ENCODE data around the gene MYMX.
"Not testable (repeated sequence)": the region's sequence is repeated elsewhere in the genome, so short reads cannot be mapped to it uniquely, and the experiment has no call there.

The MYMX gene

GRCh38 chr6:44186635-44187025 is 30.1 kb upstream of the MYMX start:
- no peak for DNase-seq (ENCODE audit: low read depth in 2 of 2)

DNA sequence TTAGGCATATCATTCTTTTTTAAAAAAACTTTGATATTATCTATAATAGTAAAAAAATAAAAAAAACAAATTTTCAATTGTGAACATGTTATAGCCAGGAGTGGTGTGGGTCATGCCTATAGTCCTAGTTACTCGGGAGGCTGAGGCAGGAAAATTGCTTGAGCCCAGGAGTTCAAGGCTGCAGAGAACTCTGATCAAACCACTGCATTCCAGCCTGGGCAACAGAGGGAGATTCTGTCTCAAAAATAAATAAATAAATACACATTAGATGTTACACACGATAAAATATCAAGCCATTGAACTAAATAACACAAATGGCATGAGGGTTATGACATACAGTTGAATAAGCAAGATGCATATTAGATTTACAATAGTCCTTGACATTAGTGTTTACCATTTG is 27.9 kb upstream of the MYMX start:
- DNase-seq (ENCODE audit: low read depth in 2 of 2), result no peak

DNA sequence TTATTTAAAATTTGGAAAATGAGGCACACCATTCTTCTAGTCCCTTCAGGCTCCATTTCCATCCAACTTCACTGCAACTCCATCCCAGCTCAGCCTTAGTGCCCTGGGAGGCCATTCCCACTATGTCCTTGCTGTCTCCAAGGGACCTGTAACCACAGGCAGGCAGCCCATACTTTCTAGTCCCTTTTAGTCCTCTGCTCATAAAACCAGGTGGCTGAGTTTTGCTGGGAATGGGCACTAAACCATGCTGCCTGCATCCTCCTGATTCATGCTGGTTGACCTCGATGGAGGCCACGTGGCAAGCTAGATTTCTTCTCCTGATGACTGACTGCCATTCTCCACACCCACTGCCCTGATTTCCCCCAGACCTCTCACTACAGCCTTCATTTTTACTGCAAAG is 27.5 kb upstream of the MYMX start:
- no peak for DNase-seq (ENCODE audit: low read depth in 2 of 2)

GRCh38 chr6:44190715-44191114 is 26.0 kb upstream of the MYMX start:
- no peak for DNase-seq (ENCODE audit: low read depth in 2 of 2)

GRCh38 chr6:44192428-44193041 is 24.2 kb upstream of the MYMX start:
- no peak for DNase-seq (ENCODE audit: low read depth in 2 of 2)

- no peak for DNase-seq (ENCODE audit: low read depth in 2 of 2)
Observed at GRCh38 chr6:44193307-44193910, 23.3 kb upstream of the MYMX start.

- no peak for DNase-seq (ENCODE audit: low read depth in 2 of 2)
Observed at GRCh38 chr6:44194326-44194725, 22.4 kb upstream of the MYMX start.

DNA sequence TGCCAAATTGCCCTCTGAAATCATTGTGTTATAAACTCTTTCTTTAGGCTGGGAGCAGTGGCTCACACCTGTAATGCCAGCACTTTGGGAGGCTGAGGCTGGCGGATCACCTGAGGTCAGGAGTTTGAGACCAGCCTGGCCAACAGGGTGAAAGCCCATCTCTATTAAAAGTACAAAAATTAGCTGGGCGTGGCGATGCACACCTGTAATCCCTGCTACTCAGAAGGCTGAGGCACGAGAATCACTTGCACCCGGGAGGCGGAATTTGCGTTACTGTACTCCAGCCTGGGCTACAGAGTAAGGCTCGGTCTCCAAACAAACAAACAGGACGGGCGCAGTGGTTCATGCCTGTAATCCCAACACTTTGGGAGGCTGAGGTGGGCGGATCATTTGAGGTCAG is 20.4 kb upstream of the MYMX start:
- DNase-seq (ENCODE audit: low read depth in 2 of 2), result not testable (repeated sequence)

DNA sequence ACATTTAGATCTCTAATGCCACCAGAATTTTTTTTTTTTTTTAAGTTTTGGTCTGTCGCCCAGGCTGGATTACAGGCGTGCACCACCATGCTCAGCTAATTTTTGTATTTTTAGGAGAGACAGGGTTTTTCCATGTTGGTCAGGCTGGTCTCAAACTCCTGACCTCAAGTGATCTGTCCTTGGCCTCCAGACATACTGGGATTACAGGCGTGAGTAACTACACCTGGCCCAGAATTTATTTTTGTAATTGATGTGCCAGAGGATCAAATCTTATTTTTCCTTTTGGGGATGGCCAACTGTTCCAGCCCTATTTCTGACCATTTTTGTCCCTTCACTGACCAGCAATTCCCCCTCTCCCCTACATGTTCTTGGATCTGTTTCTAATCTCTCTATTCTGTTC is 18.0 kb upstream of the MYMX start:
- DNase-seq (ENCODE audit: low read depth in 2 of 2), result no peak

GRCh38 chr6:44199883-44200282 is 16.8 kb upstream of the MYMX start:
- DNase-seq (ENCODE audit: low read depth in 2 of 2), result no peak

DNA sequence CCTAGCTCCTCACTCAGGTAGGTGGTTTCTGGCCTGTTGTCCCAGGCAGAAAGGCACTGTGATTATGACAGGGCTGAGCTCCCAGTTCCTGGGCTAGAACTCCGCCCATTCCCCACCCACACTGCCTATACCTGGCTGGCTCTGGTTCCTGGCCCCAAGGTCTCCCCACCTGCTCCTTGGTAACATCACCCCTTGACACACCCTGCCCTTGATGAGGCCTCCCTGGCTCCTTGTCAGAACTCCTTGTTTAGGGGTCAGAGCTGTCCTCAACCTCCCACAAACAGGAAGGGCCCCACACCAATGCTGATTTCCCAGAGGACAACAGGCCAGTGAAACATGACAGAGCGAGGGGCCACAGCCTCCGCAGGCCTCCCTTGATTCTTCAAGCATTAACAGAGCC is 15.5 kb upstream of the MYMX start:
- DNase-seq (ENCODE audit: low read depth in 2 of 2), result no peak

DNA sequence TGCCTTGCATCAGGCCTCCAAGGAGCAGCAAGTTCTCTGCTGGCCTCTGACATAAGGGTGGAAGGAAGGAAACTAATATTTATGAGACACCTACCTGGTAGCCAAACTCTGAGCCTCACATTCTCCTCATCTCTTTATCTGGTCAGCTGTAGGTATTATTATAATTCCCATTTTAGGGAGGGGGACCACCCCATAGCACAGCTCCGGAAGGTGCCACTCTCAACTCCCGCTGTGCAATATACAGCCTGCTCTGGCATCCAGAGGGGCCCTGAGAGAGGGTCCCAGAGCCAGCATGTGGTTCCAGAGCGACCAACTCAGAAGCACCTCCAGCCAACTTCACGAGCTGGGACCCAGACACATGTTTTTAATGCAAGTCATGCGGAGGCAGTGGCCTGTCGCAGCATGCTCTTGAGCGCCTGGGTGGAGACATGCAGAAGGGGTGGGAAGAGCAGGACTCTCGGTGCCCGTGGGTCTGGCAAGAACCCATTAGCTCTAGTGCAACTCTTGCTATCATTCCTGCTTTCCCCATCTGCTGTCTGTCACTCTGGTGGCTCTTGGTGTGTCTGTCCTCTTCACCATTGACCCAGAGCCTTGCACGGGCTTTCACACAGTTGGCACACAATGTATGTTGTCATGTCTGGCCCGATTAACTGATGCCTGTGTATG is 15.0 kb upstream of the MYMX start:
- DNase-seq (ENCODE audit: low read depth in 2 of 2), result no peak

DNA sequence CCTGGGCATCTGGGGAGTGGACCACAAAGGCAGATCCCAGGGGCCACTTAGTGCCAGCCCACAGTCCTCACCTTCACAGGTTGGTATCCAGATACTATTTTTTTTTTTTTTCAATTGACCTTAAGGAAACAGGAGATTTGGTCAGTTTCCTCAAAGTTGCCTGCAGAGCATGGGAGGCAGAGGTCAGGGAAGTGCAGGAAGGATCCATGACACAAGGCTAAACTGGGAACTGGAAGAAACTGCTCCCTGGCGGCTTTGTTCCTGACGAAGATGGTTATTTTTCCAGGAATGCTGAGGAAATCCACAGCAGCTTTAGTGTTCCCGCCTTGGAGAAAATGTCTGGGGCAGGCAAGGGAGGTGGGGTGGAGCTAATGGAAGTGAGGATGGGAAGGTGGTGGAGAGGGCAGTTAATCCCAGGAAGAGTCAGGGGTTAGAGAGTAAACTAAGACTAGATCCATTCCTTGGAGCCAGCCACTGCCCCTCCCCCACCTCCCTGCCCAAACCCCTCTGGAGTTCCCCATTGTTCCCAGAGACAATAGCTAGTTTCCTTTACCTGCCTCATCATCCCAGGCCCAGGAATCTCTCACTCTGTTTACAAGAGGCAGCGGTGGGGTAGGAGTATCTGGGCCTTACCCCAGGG is 14.3 kb upstream of the MYMX start:
- no peak for DNase-seq (ENCODE audit: low read depth in 2 of 2)

DNA sequence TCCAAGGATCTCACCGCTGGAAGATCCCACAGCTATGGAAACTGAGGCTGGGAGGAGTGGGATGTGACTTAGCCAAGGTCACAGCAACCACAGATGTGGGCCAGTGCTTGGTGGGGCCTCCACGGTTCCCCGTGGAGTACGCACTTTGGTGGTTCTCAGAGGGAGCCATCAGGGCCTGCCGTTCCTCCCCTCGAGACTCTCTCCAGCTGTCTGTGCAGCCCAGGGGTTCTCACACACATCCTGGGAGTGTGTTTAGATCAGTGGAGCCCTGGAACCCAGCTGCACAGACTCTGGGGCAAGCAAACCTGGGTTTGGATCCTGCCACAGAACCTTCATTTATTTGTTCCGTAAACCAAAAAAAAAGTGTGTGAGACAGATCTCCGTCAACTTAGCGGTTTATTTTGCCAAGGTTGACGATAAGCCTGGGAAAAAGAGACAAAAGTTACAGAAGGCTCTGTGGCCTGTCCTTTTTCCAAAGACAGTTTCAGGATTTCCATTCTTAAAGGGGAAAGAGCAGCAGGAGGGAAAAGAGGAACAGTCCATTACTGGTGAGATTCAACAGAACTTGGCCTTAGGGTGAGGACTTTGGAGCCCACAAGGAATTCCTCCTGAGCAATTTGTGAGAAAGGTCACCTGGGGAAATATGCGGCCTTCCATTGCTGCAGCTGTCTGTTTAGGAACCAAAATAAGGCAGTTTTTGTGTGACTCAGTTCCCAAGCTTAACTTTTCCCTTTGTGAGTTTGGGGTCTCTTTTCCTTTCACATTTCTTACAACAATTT is 13.6 kb upstream of the MYMX start:
- DNase-seq (ENCODE audit: low read depth in 2 of 2), result no peak

- no peak for DNase-seq (ENCODE audit: low read depth in 2 of 2)
Observed at GRCh38 chr6:44203955-44204354, 12.8 kb upstream of the MYMX start.

GRCh38 chr6:44207966-44208365 is 8.8 kb upstream of the MYMX start:
- DNase-seq (ENCODE audit: low read depth in 2 of 2), result no peak

DNA sequence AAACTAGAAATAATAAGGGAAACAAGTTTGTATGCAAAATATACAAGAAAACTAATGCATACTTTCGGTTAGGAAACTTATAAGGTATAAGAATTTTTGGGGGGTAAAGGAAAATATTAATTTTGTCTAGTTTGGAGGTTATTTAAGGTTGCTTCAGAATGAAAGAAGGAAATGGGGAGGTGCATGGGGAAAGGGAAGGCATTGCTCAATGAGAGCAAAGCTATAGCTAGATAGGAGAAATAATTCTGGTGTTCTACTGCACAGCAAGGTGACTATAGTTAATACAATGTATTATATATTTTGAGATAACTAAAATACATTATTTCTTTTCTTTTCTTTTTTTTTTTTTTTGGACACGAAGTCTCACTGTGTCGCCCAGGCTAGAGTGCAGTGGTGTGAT is 5.4 kb upstream of the MYMX start:
- no peak for DNase-seq (ENCODE audit: low read depth in 2 of 2)

GRCh38 chr6:44214307-44214706 is 2.4 kb upstream of the MYMX start:
- no peak for DNase-seq (ENCODE audit: low read depth in 2 of 2)

DNA sequence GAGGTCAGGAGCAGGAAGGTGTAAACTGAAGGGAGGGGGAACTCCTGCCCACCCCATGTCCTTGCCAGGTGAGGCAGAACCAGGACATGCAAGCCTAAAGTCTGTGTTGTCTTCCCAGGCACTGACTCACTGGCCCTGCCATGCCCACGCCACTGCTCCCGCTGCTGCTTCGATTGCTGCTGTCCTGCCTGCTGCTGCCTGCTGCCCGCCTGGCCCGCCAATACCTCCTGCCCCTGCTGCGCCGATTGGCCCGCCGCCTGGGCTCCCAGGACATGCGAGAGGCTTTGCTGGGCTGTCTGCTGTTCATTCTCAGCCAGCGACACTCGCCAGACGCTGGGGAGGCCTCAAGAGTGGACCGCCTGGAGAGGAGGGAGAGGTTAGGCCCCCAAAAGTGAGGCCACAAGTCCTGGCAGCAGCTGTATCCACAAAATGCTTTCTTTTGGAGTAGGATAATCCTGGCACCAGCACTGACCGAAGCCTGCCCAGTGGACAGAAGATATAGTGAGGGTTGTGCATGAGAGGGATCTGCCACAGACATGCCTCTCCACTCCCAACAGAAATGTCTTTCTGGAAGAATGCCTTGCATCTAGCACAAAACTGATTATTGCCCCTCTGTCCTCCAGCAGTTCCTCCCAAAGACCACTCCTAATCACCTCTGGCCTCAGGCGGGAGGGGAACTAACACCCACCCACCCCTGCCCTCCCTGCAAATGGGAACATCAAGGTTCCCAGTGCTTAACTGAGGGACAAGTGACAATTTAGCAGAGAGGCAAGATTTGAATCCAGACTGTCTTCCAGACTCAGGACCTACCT is 812 bp downstream of the MYMX start:
- DNase-seq (ENCODE audit: low read depth in 2 of 2), result no peak

DNA sequence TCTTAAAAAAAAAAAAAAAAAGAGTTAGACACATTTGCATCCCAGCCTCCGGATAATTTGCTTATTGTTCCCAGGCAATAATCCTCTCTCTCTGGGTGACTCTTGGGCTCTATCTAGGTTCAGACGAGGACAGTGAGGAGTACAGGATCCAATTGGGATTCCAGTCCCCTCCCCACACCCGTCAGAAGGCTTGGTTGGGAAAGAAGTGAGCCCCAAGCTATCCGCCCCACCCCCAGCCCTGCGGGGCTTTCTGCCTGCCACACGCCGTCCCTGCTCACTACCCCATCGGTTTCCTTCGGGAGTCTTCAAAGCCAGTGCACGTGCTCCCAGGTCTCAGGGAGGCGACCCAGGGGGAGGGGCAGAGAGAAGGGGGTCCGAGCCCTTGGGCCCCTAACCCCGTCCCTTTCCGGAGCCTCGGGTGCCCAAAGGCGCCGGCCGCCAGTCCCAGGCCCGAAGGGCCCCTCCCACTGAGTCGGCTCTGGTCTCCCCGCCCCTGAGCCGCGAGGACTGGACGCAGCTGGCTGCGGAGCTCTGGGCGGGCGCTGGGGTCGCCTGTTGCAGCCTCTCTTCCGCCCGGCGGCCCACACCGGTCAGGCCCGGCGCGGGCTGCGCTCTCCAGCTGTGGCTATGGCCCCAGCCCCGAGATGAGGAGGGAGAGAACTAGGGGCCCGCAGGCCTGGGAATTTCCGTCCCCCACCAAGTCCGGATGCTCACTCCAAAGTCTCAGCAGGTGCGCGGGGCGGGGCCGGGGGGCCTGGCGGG is 2.5 kb downstream of the MYMX start:
- no peak for DNase-seq (ENCODE audit: low read depth in 2 of 2)
